A549 (cell line): Measurements from ENCODE around the gene PFDN2.

Source experiments
- BCL3 ChIP-seq: fragments of >200 bp; sonication (Bioruptor Twin); formaldehyde crosslinking; IDR thresholded peaks from 3 replicates; pipeline ENCODE4 v1.6.1; 2016
- CTCF ChIP-seq: fragments of >200 bp; sonication (Bioruptor Twin); formaldehyde crosslinking; IDR thresholded peaks from 3 replicates; pipeline ENCODE4 v1.5.1; 2016
- ELK1 ChIP-seq: fragments of 150-350 bp; IDR thresholded peaks from 2 replicates; pipeline ENCODE4 v1.6.1; 2014; ENCODE audit warnings: low read depth, mild to moderate bottlenecking, low read length
- HMGXB4 ChIP-seq: fragments of 250-450 bp; sonication (Bioruptor Pico); IDR thresholded peaks from 2 replicates; pipeline ENCODE4 v1.5.0; 2021; ENCODE audit warnings: mild to moderate bottlenecking, moderate library complexity, borderline replicate concordance
- MAX ChIP-seq: IDR thresholded peaks from 2 replicates; pipeline ENCODE4 v1.6.1; 2012
- MYC ChIP-seq: IDR thresholded peaks from 2 replicates; pipeline ENCODE4 v1.6.1; 2012; ENCODE audit warnings: mild to moderate bottlenecking, inconsistent platforms, low read length, improper control_type of control experiment, borderline replicate concordance
- POLR2A ChIP-seq: IDR thresholded peaks from 2 replicates; pipeline ENCODE4 v1.6.1; 2012; ENCODE audit warnings: mild to moderate bottlenecking, low read length
- REST ChIP-seq: fragments of 200-600 bp; sonication (generic); IDR thresholded peaks from 2 replicates; pipeline ENCODE4 v1.6.1; 2016; ENCODE audit warnings: antibody characterized with exemption, mild to moderate bottlenecking, moderate library complexity
- RNF2 ChIP-seq: fragments of 200-600 bp; sonication (generic); IDR thresholded peaks from 2 replicates; pipeline ENCODE4 v1.6.1; 2016; ENCODE audit warnings: low read depth, mild to moderate bottlenecking, antibody characterized with exemption, moderate library complexity, borderline replicate concordance
- SMC3 ChIP-seq: fragments of >200 bp; sonication (Bioruptor Twin); formaldehyde crosslinking; IDR thresholded peaks from 3 replicates; pipeline ENCODE4 v1.6.1; 2018; ENCODE audit warnings: inconsistent platforms
- USF2 ChIP-seq: fragments of 450-650 bp; IDR thresholded peaks from 2 replicates; pipeline ENCODE4 v1.6.1; 2014; ENCODE audit warnings: antibody characterized with exemption
- ZC3H11A ChIP-seq: fragments of 450-650 bp; IDR thresholded peaks from 2 replicates; pipeline ENCODE4 v1.6.1; 2014; ENCODE audit warnings: antibody characterized with exemption, mild to moderate bottlenecking

- TF ChIP-seq CTCF = no peak
- no peak for TF ChIP-seq POLR2A
- TF ChIP-seq MAX = no peak
- TF ChIP-seq MYC = no peak
- TF ChIP-seq REST = no peak
- no peak for TF ChIP-seq ELK1
- no peak for TF ChIP-seq BCL3
- TF ChIP-seq HMGXB4 (CRISPR knock-in tag) = no peak
- no peak for TF ChIP-seq SMC3
- no peak for TF ChIP-seq ZC3H11A
- TF ChIP-seq RNF2 = no peak
- no peak for TF ChIP-seq USF2
These were observed 6.7 kb downstream of the PFDN2 start for GRCh38 chr1:161111117-161111516.
